Activated naive CD4-positive, alpha-beta T cell treated with anti-CD3 and anti-CD28 coated beads for 36 hours (primary cell): ENCODE data around the gene DISP2. TPM values are rescaled to one million over a fixed set of nuclear protein-coding genes. Genes with fewer than 3 reads are reported as not detected.
A peak's percentile ranks its signal among the peaks of the same experiment; 100 is the strongest.

Experiments used
- CTCF ChIA-PET: fragments of 350-600 bp; sonication (Branson Sonifier 250); formaldehyde crosslinking; loops from one replicate; lab custom pipeline; 2021; ENCODE audit warnings: antibody characterized with exemption; lab: Charles Lee
- DNase-seq: peaks from one replicate; pipeline ENCODE4 v3.0.0-alpha.2; 2020
- H3K27ac Mint-ChIP-seq: one replicate; pipeline ENCODE4 v1.8.0; 2021; ENCODE audit warnings: mild to moderate bottlenecking, mixed read lengths
- H3K27me3 Mint-ChIP-seq: one replicate; pipeline ENCODE4 v1.8.0; 2021; ENCODE audit warnings: low read depth, mixed read lengths
- H3K36me3 Mint-ChIP-seq: one replicate; pipeline ENCODE4 v1.8.0; 2021; ENCODE audit warnings: low read depth, mixed read lengths
- H3K4me1 Mint-ChIP-seq: one replicate; pipeline ENCODE4 v1.8.0; 2021; ENCODE audit warnings: low read depth, mixed read lengths
- H3K4me3 Mint-ChIP-seq: one replicate; pipeline ENCODE4 v1.8.0; 2021; ENCODE audit warnings: mild to moderate bottlenecking, moderate library complexity, mixed read lengths
- H3K9me3 Mint-ChIP-seq: one replicate; pipeline ENCODE4 v1.8.0; 2021; ENCODE audit warnings: mixed read lengths
- intact Hi-C: fragments of 100-400 bp; cut with micrococcal nuclease; formaldehyde crosslinking; loops from one replicate; pipeline ENCODE4 v1.15.1; 2023
- total RNA-seq, 2 experiments: library from RNA; stranded (reverse); gene quantifications; one replicate each; pipeline ENCODE4 v1.2.3, GENCODE V29; 2021

The DISP2 gene
- total RNA-seq, 2 experiments from 2014 or later: 0.02 TPM; not detected in 1

DNA sequence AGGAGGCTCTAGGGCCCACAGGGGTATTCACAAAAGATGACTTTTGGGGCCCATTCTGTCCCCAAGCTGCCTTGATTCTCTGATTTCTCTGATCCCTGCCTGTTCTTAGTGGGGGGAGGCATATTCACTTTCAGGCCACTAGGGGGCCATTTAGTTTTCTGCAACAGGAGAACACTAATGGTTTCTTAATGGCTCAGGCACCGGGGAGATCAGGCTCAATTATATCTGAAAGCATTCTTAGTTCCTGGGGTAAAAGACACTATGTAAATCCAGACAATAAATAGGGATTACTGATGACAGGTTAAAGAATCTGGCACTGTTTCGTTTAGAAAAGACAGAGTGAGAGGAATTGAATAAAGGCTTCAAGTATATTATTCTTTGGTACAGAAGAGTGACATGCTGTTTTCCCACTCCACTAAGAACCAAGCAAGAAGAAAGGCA lies 37.1 kb upstream of the DISP2 start:
- H3K4me3 Mint-ChIP-seq: no peak overlapping the region
- intact Hi-C loops: loop anchor here (1.0 to 5.0 kb wide), 8 partner anchors 17 to 389 kb away; partner anchors contain the start of genes ANKRD63, BMF and EIF2AK4
- H3K4me1 Mint-ChIP-seq: peaks cover 20% of the 10 kb centered on the region
- no peaks in the 10 kb centered on the region for H3K9me3 Mint-ChIP-seq
- peak; percentile 74 for DNase-seq
- H3K36me3 Mint-ChIP-seq: peaks cover 3% of the 10 kb centered on the region
- CTCF ChIA-PET: interaction anchor here (0.6 to 17.8 kb wide), 11 partner anchors 12 to 406 kb away, joined by 3 to 448 read pairs (median 3); partner anchors contain the start of genes CCDC9B and PLCB2
- no peak overlapping the region for H3K27ac Mint-ChIP-seq
- H3K27me3 Mint-ChIP-seq: no peaks in the 10 kb centered on the region

- H3K36me3 Mint-ChIP-seq: peaks cover 3% of the 10 kb centered on the region
- no peak for DNase-seq
- peak overlapping the region; percentile 69 for H3K4me3 Mint-ChIP-seq
- peaks cover 22% of the 10 kb centered on the region for H3K4me1 Mint-ChIP-seq
- intact Hi-C loops: loop anchor here (1.0 to 5.0 kb wide), 7 partner anchors 15 to 540 kb away; partner anchors contain the start of genes ANKRD63, BMF, EIF2AK4 and FSIP1
- no peaks in the 10 kb centered on the region for H3K9me3 Mint-ChIP-seq
- CTCF ChIA-PET: interaction anchor here (0.9 to 17.8 kb wide), 10 partner anchors 13 to 285 kb away, joined by 3 to 448 read pairs (median 4); partner anchors contain the start of genes CCDC9B and PLCB2
- no peak overlapping the region for H3K27ac Mint-ChIP-seq
- no peaks in the 10 kb centered on the region for H3K27me3 Mint-ChIP-seq
Observed at GRCh38 chr15:40322531-40323238, 35.3 kb upstream of the DISP2 start.

DNA sequence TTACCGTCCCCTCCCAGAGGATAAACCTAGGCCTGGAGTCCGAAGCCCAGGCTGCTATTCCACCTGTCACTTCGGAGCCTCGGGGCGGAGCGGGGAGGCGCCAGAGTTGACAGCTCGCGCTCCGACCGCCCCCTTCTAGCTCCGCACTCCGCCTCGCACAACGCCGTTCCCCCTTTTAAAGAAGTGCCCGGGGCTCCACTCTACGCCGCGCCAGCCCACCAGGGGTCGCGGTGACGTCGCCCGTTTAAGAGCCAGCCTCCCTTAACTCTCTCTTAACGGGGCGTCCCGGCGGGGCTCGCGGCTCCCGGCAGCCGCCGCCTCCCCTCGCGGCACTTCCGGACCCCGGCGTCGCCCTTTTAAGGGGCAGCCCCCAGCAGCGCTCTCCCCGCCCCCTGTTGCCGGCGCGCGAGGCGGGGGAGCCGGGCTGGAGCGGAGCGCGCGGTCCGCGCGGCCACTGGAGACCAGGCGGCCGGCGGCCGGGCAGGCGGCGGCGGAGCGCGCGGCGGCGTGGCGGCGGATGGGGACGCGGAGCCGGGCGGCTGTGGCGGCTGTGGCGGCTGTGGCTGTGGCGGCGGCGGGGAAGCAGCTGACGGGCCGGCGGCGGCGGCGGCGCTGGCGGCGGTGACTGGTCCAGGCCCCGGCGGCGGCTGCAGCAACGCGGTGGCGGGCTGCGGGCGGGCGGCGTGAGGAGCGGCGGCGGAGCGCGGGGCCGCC lies 34.6 kb upstream of the DISP2 start, which contains the start of gene INAFM2:
Gene INAFM2 (plus strand): TSS at position 454 of the 714 bp plus-strand sequence. CDS start 364 bp downstream, outside the sequence.
- H3K9me3 Mint-ChIP-seq: no peaks in the 10 kb centered on the region
- H3K27me3 Mint-ChIP-seq: no peaks in the 10 kb centered on the region
- DNase-seq: peak; percentile 77
- intact Hi-C loops: loop anchor here (1.0 to 5.0 kb wide), 7 partner anchors 16 to 541 kb away; partner anchors contain the start of genes ANKRD63, BMF, EIF2AK4 and FSIP1
- peak within 1 kb of the TSS; percentile 73 for H3K4me3 Mint-ChIP-seq
- no peak within 1 kb of the TSS for H3K27ac Mint-ChIP-seq
- peaks cover 3% of the 10 kb centered on the region for H3K36me3 Mint-ChIP-seq
- CTCF ChIA-PET: interaction anchor here (0.9 to 17.8 kb wide), 10 partner anchors 13 to 285 kb away, joined by 3 to 448 read pairs (median 4); partner anchors contain the start of genes CCDC9B and PLCB2
- peaks cover 22% of the 10 kb centered on the region for H3K4me1 Mint-ChIP-seq

GRCh38 chr15:40323953-40324937 lies 33.8 kb upstream of the DISP2 start:
- peak overlapping the region; percentile 73 for H3K4me3 Mint-ChIP-seq
- intact Hi-C loops: loop anchor here (1.0 to 5.0 kb wide), 8 partner anchors 17 to 542 kb away; partner anchors contain the start of genes ANKRD63, BMF, DISP2 and EIF2AK4
- peaks cover 22% of the 10 kb centered on the region for H3K4me1 Mint-ChIP-seq
- no peaks in the 10 kb centered on the region for H3K27me3 Mint-ChIP-seq
- CTCF ChIA-PET: interaction anchor here (0.5 to 17.8 kb wide), 14 partner anchors 11 to 101 kb away, joined by 3 to 448 read pairs (median 6); partner anchors contain the start of genes CCDC9B and PLCB2
- H3K9me3 Mint-ChIP-seq: no peaks in the 10 kb centered on the region
- DNase-seq: peak; percentile 62
- peaks cover 3% of the 10 kb centered on the region for H3K36me3 Mint-ChIP-seq
- no peak overlapping the region for H3K27ac Mint-ChIP-seq

DNA sequence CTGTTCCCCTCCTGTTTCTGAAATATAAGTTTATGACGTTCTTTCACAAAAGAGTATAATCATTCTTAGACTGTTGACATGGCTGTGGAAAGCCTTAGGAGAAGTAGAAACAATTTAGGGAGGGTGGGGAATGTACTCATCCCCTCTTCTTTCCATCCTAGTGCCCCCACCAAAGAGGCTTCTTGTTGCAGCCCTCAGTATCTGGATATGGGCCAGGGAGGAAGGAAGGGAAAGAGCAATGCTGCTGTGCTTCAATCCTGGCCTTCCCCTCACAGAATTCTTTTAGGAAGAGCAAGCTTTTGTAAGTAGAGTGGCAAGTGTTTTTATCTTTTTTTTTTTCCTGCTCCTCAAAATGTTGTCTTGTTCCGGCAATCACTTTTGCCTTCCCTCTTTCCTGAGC lies 32.8 kb upstream of the DISP2 start:
- H3K4me1 Mint-ChIP-seq: peaks cover 22% of the 10 kb centered on the region
- no peaks in the 10 kb centered on the region for H3K27me3 Mint-ChIP-seq
- H3K27ac Mint-ChIP-seq: no peak overlapping the region
- H3K9me3 Mint-ChIP-seq: no peaks in the 10 kb centered on the region
- CTCF ChIA-PET: interaction anchor here (0.5 to 5.8 kb wide), 17 partner anchors 8 to 360 kb away, joined by 3 to 130 read pairs (median 5); partner anchors contain the start of genes CCDC9B and PLCB2
- H3K4me3 Mint-ChIP-seq: peak overlapping the region; percentile 73
- intact Hi-C loops: loop anchor here (2.0 kb wide), 1 partner anchor 34 kb away; the partner anchor contains the start of gene DISP2
- peaks cover 3% of the 10 kb centered on the region for H3K36me3 Mint-ChIP-seq
- DNase-seq: no peak

GRCh38 chr15:40325700-40326099 lies 32.3 kb upstream of the DISP2 start:
- Mint-ChIP-seq H3K27ac (no peak overlapping the region), H3K27me3 (no peaks in the 10 kb centered on the region), H3K9me3 (no peaks in the 10 kb centered on the region), H3K4me3 (no peak overlapping the region), H3K4me1 (peaks cover 22% of the 10 kb centered on the region), H3K36me3 (peaks cover 3% of the 10 kb centered on the region)
- intact Hi-C loops: loop anchor here (2.0 kb wide), 1 partner anchor 33 kb away; the partner anchor contains the start of gene DISP2
- no peak for DNase-seq
- CTCF ChIA-PET: interaction anchor here (0.6 to 5.8 kb wide), 14 partner anchors 9 to 361 kb away, joined by 3 to 130 read pairs (median 5); partner anchors contain the start of gene CCDC9B

DNA sequence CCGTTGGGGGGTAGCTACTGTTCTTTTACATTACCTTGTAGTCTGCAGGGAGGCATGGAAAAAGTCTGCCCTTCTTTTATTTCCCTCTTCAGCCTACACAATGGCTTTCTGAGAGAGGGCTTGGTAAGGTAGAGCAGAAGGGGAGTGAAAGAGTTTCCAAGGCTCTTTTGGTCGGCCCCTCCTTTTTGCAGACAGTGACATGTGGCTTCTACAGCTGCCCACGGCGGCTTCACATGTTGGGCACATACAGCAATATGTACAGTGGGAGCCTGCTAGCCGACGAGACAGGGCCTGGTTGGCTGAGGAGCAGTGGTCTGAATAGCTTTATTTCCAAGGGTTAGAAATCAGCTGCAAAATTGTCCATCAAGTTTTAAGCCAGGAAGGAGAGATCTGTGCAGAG lies 30.6 kb upstream of the DISP2 start:
- Mint-ChIP-seq H3K36me3 (peaks cover 3% of the 10 kb centered on the region), H3K4me3 (no peak overlapping the region), H3K27ac (no peak overlapping the region), H3K4me1 (peaks cover 18% of the 10 kb centered on the region), H3K27me3 (no peaks in the 10 kb centered on the region), H3K9me3 (no peaks in the 10 kb centered on the region)
- intact Hi-C loops: no loop called here
- CTCF ChIA-PET: interaction anchor here (1.2 to 19.2 kb wide), 7 partner anchors 11 to 53 kb away, joined by 4 to 448 read pairs (median 16); partner anchors contain the start of genes CCDC9B, INAFM2 and PLCB2
- DNase-seq: no peak

GRCh38 chr15:40328176-40328575 lies 29.8 kb upstream of the DISP2 start:
- no peak overlapping the region for H3K27ac Mint-ChIP-seq
- DNase-seq: no peak
- no peaks in the 10 kb centered on the region for H3K27me3 Mint-ChIP-seq
- H3K4me3 Mint-ChIP-seq: no peak overlapping the region
- H3K4me1 Mint-ChIP-seq: peaks cover 16% of the 10 kb centered on the region
- intact Hi-C loops: no loop called here
- CTCF ChIA-PET: interaction anchor here (1.0 to 19.2 kb wide), 7 partner anchors 10 to 55 kb away, joined by 3 to 448 read pairs (median 16); partner anchors contain the start of genes CCDC9B, INAFM2 and PLCB2
- H3K9me3 Mint-ChIP-seq: no peaks in the 10 kb centered on the region
- H3K36me3 Mint-ChIP-seq: peaks cover 3% of the 10 kb centered on the region

- peaks cover 3% of the 10 kb centered on the region for H3K36me3 Mint-ChIP-seq
- no peak for DNase-seq
- intact Hi-C loops: no loop called here
- no peak overlapping the region for H3K4me3 Mint-ChIP-seq
- no peaks in the 10 kb centered on the region for H3K9me3 Mint-ChIP-seq
- CTCF ChIA-PET: interaction anchor here (0.7 to 19.2 kb wide), 8 partner anchors 9 to 68 kb away, joined by 3 to 448 read pairs (median 10); partner anchors contain the start of genes CCDC9B, INAFM2 and PLCB2
- H3K27ac Mint-ChIP-seq: no peak overlapping the region
- peaks cover 18% of the 10 kb centered on the region for H3K4me1 Mint-ChIP-seq
- H3K27me3 Mint-ChIP-seq: no peaks in the 10 kb centered on the region
Observed at GRCh38 chr15:40328751-40329150, 29.3 kb upstream of the DISP2 start.

DNA sequence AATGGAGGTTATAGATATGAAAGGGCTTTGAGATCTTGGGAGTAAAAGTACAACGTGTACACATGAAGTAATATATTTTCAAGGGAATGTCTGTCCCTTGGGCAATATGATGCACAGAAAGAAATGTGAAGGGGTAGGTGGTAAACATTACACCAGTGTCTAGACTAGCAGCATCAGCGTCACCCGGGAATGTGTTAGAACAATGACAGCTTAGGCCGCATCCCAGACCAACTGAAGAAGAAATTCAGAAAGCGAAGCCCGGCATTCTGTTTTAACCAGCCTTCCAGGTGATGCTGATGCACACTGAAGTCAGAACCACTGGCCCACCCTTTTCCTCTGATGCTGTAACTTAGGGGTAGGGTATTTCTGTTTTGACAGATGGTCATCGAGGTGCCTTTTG lies 28.2 kb upstream of the DISP2 start:
- Mint-ChIP-seq H3K4me1 (peaks cover 25% of the 10 kb centered on the region), H3K27me3 (no peaks in the 10 kb centered on the region), H3K36me3 (peaks cover 3% of the 10 kb centered on the region), H3K4me3 (no peak overlapping the region), H3K27ac (no peak overlapping the region), H3K9me3 (no peaks in the 10 kb centered on the region)
- CTCF ChIA-PET: interaction anchor here (2.6 to 19.2 kb wide), 3 partner anchors 8 to 15 kb away, joined by 17 to 448 read pairs (median 130); partner anchors contain the start of genes CCDC9B, INAFM2 and PLCB2
- intact Hi-C loops: no loop called here
- no peak for DNase-seq
